ENCODE data around the gene PLS3. TPM values are rescaled to one million over a fixed set of nuclear protein-coding genes. Genes with fewer than 3 reads are reported as not detected.

Gene PLS3
- total RNA-seq = 42.7 TPM
- long read RNA-seq, transcript PLS3-209 (16 exons, 3,037 nt) = minor isoform, 12 of 76 reads
- long read RNA-seq, transcript PLS3-202 (16 exons, 3,280 nt) = major isoform, 51 of 76 reads
- long read RNA-seq, partial matches to known transcripts = 5 of 76 reads
- long read RNA-seq, other reads (novel, unspliced or antisense) = 8 of 76 reads

- Histone ChIP-seq H3K4me3 (peak within 1 kb of the TSS; percentile 83), H3K36me3 (no peaks in the 10 kb centered on the region), H3K9me3 (replicated peaks) (no peaks in the 10 kb centered on the region), H3K27ac (replicated peaks) (peak within 1 kb of the TSS; percentile 93), H3K27me3 (ENCODE audit: low read depth) (no peaks in the 10 kb centered on the region), H3K4me1 (peaks cover 42% of the 10 kb centered on the region)
- intact Hi-C loops (cut with micrococcal nuclease) = no loop called here
- DNase-seq = peak; percentile 89
- TF ChIP-seq CTCF (IDR thresholded peaks at IDR 0.05; ENCODE audit: borderline replicate concordance) = no peak
These were observed at the start of gene PLS3 for GRCh38 chrX:115560978-115561604. Gene PLS3, plus strand, starts transcription at chrX:115561174. Its CDS starts 49,077 bp downstream, at chrX:115610251.

- intact Hi-C loops (cut with micrococcal nuclease) = no loop called here
- no peak for DNase-seq
- no peaks in the 10 kb centered on the region for H3K27me3 ChIP-seq (ENCODE audit: low read depth)
- TF ChIP-seq CTCF (IDR thresholded peaks at IDR 0.05; ENCODE audit: borderline replicate concordance) = no peak
- no peaks in the 10 kb centered on the region for H3K4me1 ChIP-seq
- H3K9me3 ChIP-seq (replicated peaks) = no peaks in the 10 kb centered on the region
- H3K36me3 ChIP-seq = no peaks in the 10 kb centered on the region
- H3K4me3 ChIP-seq = no peak overlapping the region
- no peak overlapping the region for H3K27ac ChIP-seq (replicated peaks)
These were observed 42.9 kb upstream of the PLS3 start for GRCh38 chrX:115518113-115518512.

GRCh38 chrX:115521741-115522140 is 39.2 kb upstream of the PLS3 start:
- no peaks in the 10 kb centered on the region for H3K36me3 ChIP-seq
- H3K4me1 ChIP-seq = no peaks in the 10 kb centered on the region
- H3K9me3 ChIP-seq (replicated peaks) = no peaks in the 10 kb centered on the region
- H3K4me3 ChIP-seq = no peak overlapping the region
- no peak for TF ChIP-seq CTCF (IDR thresholded peaks at IDR 0.05; ENCODE audit: borderline replicate concordance)
- H3K27ac ChIP-seq (replicated peaks) = peak overlapping the region; percentile 38
- DNase-seq = no peak
- intact Hi-C loops (cut with micrococcal nuclease) = no loop called here
- H3K27me3 ChIP-seq (ENCODE audit: low read depth) = no peaks in the 10 kb centered on the region

- H3K27ac ChIP-seq (replicated peaks) = no peak overlapping the region
- H3K9me3 ChIP-seq (replicated peaks) = no peaks in the 10 kb centered on the region
- no peaks in the 10 kb centered on the region for H3K36me3 ChIP-seq
- no peak for DNase-seq
- TF ChIP-seq CTCF (IDR thresholded peaks at IDR 0.05; ENCODE audit: borderline replicate concordance) = no peak
- no peaks in the 10 kb centered on the region for H3K27me3 ChIP-seq (ENCODE audit: low read depth)
- no peaks in the 10 kb centered on the region for H3K4me1 ChIP-seq
- intact Hi-C loops (cut with micrococcal nuclease) = no loop called here
- H3K4me3 ChIP-seq = no peak overlapping the region
These were observed 38.0 kb upstream of the PLS3 start for GRCh38 chrX:115522952-115523351.

GRCh38 chrX:115525486-115525885 is 35.5 kb upstream of the PLS3 start:
- DNase-seq = no peak
- Histone ChIP-seq H3K4me3 (no peak overlapping the region), H3K9me3 (replicated peaks) (no peaks in the 10 kb centered on the region), H3K4me1 (no peaks in the 10 kb centered on the region), H3K27me3 (ENCODE audit: low read depth) (no peaks in the 10 kb centered on the region), H3K36me3 (no peaks in the 10 kb centered on the region), H3K27ac (replicated peaks) (no peak overlapping the region)
- TF ChIP-seq CTCF (IDR thresholded peaks at IDR 0.05; ENCODE audit: borderline replicate concordance) = no peak
- intact Hi-C loops (cut with micrococcal nuclease) = no loop called here
